Stomach (tissue), 9 donors: ENCODE results near the gene ATP5PD. TPM values are rescaled to one million over a fixed set of nuclear protein-coding genes. Genes with fewer than 3 reads are reported as not detected.
A peak's percentile ranks its signal among the peaks of the same experiment; 100 is the strongest.
"Not testable (repeated sequence)": the region's sequence is repeated elsewhere in the genome, so short reads cannot be mapped to it uniquely, and the experiment has no call there.

Source experiments
- DNase-seq, 2 donors: peaks; one replicate each; pipeline versions ENCODE4 v3.0.0 to v3.0.0-alpha.2; 2013 to 2019
- H3K27ac ChIP-seq, 5 donors: fragments of 200-600 bp in 4 of 5; sonication (generic) in 4 of 5; one replicate each; pipeline ENCODE4 v1.5.1; 2013 to 2019; ENCODE audit warnings: mild to moderate bottlenecking in 1 of 5, moderate library complexity in 1 of 5
- H3K27me3 ChIP-seq, 3 donors: fragments of 200-600 bp; sonication (generic); one replicate each; pipeline ENCODE4 v1.5.1; 2017 to 2019; ENCODE audit warnings: mixed run types in 1 of 3
- H3K36me3 ChIP-seq, 4 donors: fragments of 200-600 bp; sonication (generic); 1 replicate in 3 of 4; 2 replicates in 1 of 4; pipeline ENCODE4 v1.5.1; 2016 to 2019
- H3K4me1 ChIP-seq, 4 donors: fragments of 200-600 bp; sonication (generic); one replicate each; pipeline ENCODE4 v1.5.1; 2016 to 2019
- H3K4me3 ChIP-seq, 4 donors: fragments of 200-600 bp; sonication (generic) in 3 of 4; one replicate each; pipeline ENCODE4 v1.5.1; 2016 to 2019; ENCODE audit warnings: mild to moderate bottlenecking in 1 of 4
- H3K9me3 ChIP-seq, 4 donors: fragments of 200-600 bp; sonication (generic); one replicate each; pipeline ENCODE4 v1.5.1; 2016 to 2019
- CTCF ChIP-seq, 7 experiments: fragments of 450-650 bp in 4 of 7; fragments of 200-600 bp in 3 of 7; sonication (generic) in 3 of 7; IDR thresholded peaks; one replicate each; pipeline ENCODE4 v1.5.1; 2016 to 2019; ENCODE audit warnings: antibody characterized with exemption in 7 of 7, control low read depth in 2 of 7, mild to moderate bottlenecking in 1 of 7
- EP300 ChIP-seq: sonication (generic); formaldehyde crosslinking; IDR thresholded peaks from one replicate; pipeline ENCODE4 v1.6.1; 2017; ENCODE audit warnings: antibody characterized with exemption
- POLR2A ChIP-seq, 4 donors: fragments of 450-650 bp; IDR thresholded peaks; one replicate each; pipeline ENCODE4 v1.6.1; 2016; ENCODE audit warnings: antibody characterized with exemption in 4 of 4, control low read depth in 2 of 4, mild to moderate bottlenecking in 1 of 4, moderate library complexity in 1 of 4
- POLR2AphosphoS5 ChIP-seq, 3 donors: sonication (generic); formaldehyde crosslinking; IDR thresholded peaks; one replicate each; pipeline ENCODE4 v1.6.1; 2016; ENCODE audit warnings: antibody characterized with exemption in 3 of 3
- WGBS, 5 donors: extraction: QIAGEN DNeasy Blood & Tissue Kit in 3 of 5; methylation state at CpG; one replicate each; pipeline versions ENCODE4 v1.1.5 to v1.1.7; 2013 to 2018; 5-methylcytosine and 5-hydroxymethylcytosine counted together
- intact Hi-C: fragments of 100-400 bp; cut with DNase I; formaldehyde crosslinking; loops from one replicate; pipeline ENCODE4 v1.15.1; 2023; ENCODE audit warnings: low total_unique reads
- polyA plus RNA-seq, 3 donors: library from polyadenylated mRNA; stranded (reverse); fragments of 200-250 nt; gene quantifications; one replicate each; pipeline ENCODE4 v1.2.3, GENCODE V29; 2013
- total RNA-seq, 5 donors: library from RNA; depleted of rRNA; stranded (reverse); fragments of >200 nt; gene quantifications; one replicate each; pipeline versions ENCODE4 v1.1.0 to v1.2.3, GENCODE V29; 2014 to 2016
- donor health status: healthy with polysubstance abuse.
- donor health status: Bipolar disorder and iron deficiency.
- donor health status: healthy.

Gene ATP5PD
- total and polyA plus RNA-seq, 8 donors, result 77.0 to 681 (median 286) TPM

- 22 to 27% (median 22%) methylated on average over 5 of the region's 5 CpGs for WGBS, 5 donors
- Histone ChIP-seq H3K4me1 (peaks cover 20 to 44% (median 33%) of the 10 kb centered on the region in 4 donors), H3K27me3 (no peaks in the 10 kb centered on the region), H3K36me3 (peaks cover 9 to 42% (median 39%) of the 10 kb centered on the region in 4 donors), H3K9me3 (no peaks in the 10 kb centered on the region), H3K4me3 (peak overlapping the region; percentile 79 to 96 (median 94)), H3K27ac (peak overlapping the region in 4 of 5 donors; percentile 96 to 99 (median 97))
- peak; percentile 41 to 54 for DNase-seq
- no peak for TF ChIP-seq EP300
- peak in 1 of 3 donors; percentile 13 for TF ChIP-seq POLR2AphosphoS5 (IDR thresholded peaks at IDR 0.05)
- intact Hi-C loops, result no loop called here
These were observed 1.6 kb upstream of the ATP5PD start for GRCh38 chr17:75048249-75048878.

- WGBS, 5 donors, result 0 to 1% (median 1%) methylated on average over 19 to 36 of the region's 38 CpGs
- DNase-seq, result peak in 1 of 2 donors; percentile 67
- peak overlapping the region; percentile 80 to 99 (median 96) for H3K27ac ChIP-seq
These were observed 779 bp upstream of the ATP5PD start for GRCh38 chr17:75047398-75048098.

GRCh38 chr17:75045946-75046406 is 793 bp downstream of the ATP5PD start:
- WGBS, 5 donors, result 13 to 23% (median 16%) methylated on average over 25 of the region's 25 CpGs
- H3K27ac ChIP-seq, result peak overlapping the region in 4 of 5 donors; percentile 96 to 99 (median 97)

More at GRCh38 chr17:75047398-75048098, 779 bp upstream of the ATP5PD start:
- no peaks in the 10 kb centered on the region for H3K27me3 ChIP-seq
- peak overlapping the region; percentile 79 to 96 (median 94) for H3K4me3 ChIP-seq
- TF ChIP-seq EP300 (no peak), CTCF (IDR thresholded peaks at IDR 0.05) (no peak), POLR2AphosphoS5 (IDR thresholded peaks at IDR 0.05) (no peak), POLR2A (IDR thresholded peaks at IDR 0.05) (no peak)
- peaks cover under 1 to 35% (median 33%) of the 10 kb centered on the region in 4 donors for H3K36me3 ChIP-seq
- H3K4me1 ChIP-seq, result peaks cover 20 to 44% (median 33%) of the 10 kb centered on the region in 4 donors
- intact Hi-C loops, result no loop called here
- no peaks in the 10 kb centered on the region for H3K9me3 ChIP-seq

GRCh38 chr17:75044716-75045115 is 2.1 kb downstream of the ATP5PD start:
- DNase-seq, result no peak
- no peak overlapping the region for H3K27ac ChIP-seq
- no peak overlapping the region for H3K4me3 ChIP-seq
- intact Hi-C loops, result no loop called here
- no peak for TF ChIP-seq POLR2A (IDR thresholded peaks at IDR 0.05)
- TF ChIP-seq POLR2AphosphoS5 (IDR thresholded peaks at IDR 0.05), result no peak
- no peak for TF ChIP-seq CTCF (IDR thresholded peaks at IDR 0.05)
- no peak for TF ChIP-seq EP300
- no peaks in the 10 kb centered on the region for H3K27me3 ChIP-seq
- H3K9me3 ChIP-seq, result no peaks in the 10 kb centered on the region
- 72 to 89% (median 81%) methylated on average over 7 of the region's 7 CpGs for WGBS, 5 donors
- H3K36me3 ChIP-seq, result peaks cover 24 to 38% (median 34%) of the 10 kb centered on the region in 4 donors
- peaks cover 20 to 42% (median 33%) of the 10 kb centered on the region in 4 donors for H3K4me1 ChIP-seq

More at GRCh38 chr17:75045946-75046406, 793 bp downstream of the ATP5PD start:
- H3K27me3 ChIP-seq, DNase-seq, H3K9me3 ChIP-seq, intact Hi-C loops: not testable (repeated sequence)
- Histone ChIP-seq H3K36me3 (peaks cover 12 to 38% (median 34%) of the 10 kb centered on the region in 4 donors), H3K4me1 (peaks cover 20 to 44% (median 33%) of the 10 kb centered on the region in 4 donors), H3K4me3 (peak overlapping the region; percentile 79 to 96 (median 94))

- Histone ChIP-seq H3K4me1 (peaks cover 19 to 35% (median 28%) of the 10 kb centered on the region in 4 donors), H3K36me3 (peaks cover 33 to 42% (median 38%) of the 10 kb centered on the region in 4 donors)
- H3K4me3 ChIP-seq, intact Hi-C loops, H3K27ac ChIP-seq, H3K9me3 ChIP-seq, DNase-seq, H3K27me3 ChIP-seq: not testable (repeated sequence)
- WGBS, 5 donors, result 61 to 74% (median 71%) methylated on average over 5 of the region's 5 CpGs
These were observed 3.0 kb downstream of the ATP5PD start for GRCh38 chr17:75043789-75044188.
